Inferior parietal cortex (tissue), 1 donor: ENCODE measurements around the gene ARHGAP26.

Experiments used
- DNase-seq: peaks from one replicate; pipeline ENCODE4 v3.0.0-alpha.2; 2016; ENCODE audit errors: extremely low spot score

Gene ARHGAP26

GRCh38 chr5:142783601-142784341 is 13.6 kb downstream of the ARHGAP26 start:
- DNase-seq, result no peak

- no peak for DNase-seq
Measured at GRCh38 chr5:142784401-142784955, 14.3 kb downstream of the ARHGAP26 start.

GRCh38 chr5:142785206-142785605 is 15.0 kb downstream of the ARHGAP26 start:
- DNase-seq, result no peak

GRCh38 chr5:142789206-142789605 is 19.0 kb downstream of the ARHGAP26 start:
- DNase-seq, result no peak

- DNase-seq, result no peak
Measured at GRCh38 chr5:142792012-142792864, 22.1 kb downstream of the ARHGAP26 start.

GRCh38 chr5:142792865-142793232 is 22.7 kb downstream of the ARHGAP26 start:
- no peak for DNase-seq

- no peak for DNase-seq
Measured at GRCh38 chr5:142794537-142794936, 24.4 kb downstream of the ARHGAP26 start.

GRCh38 chr5:142795251-142795650 is 25.1 kb downstream of the ARHGAP26 start:
- DNase-seq, result no peak

- no peak for DNase-seq
Measured at GRCh38 chr5:142796492-142797109, 26.4 kb downstream of the ARHGAP26 start.

GRCh38 chr5:142797420-142797819 is 27.2 kb downstream of the ARHGAP26 start:
- no peak for DNase-seq

- no peak for DNase-seq
Measured at GRCh38 chr5:142798099-142798770, 28.1 kb downstream of the ARHGAP26 start.

GRCh38 chr5:142800776-142801494 is 30.8 kb downstream of the ARHGAP26 start:
- no peak for DNase-seq

GRCh38 chr5:142801495-142801871 is 31.3 kb downstream of the ARHGAP26 start:
- no peak for DNase-seq

- no peak for DNase-seq
Measured at GRCh38 chr5:142803428-142804125, 33.4 kb downstream of the ARHGAP26 start.

GRCh38 chr5:142805339-142805738 is 35.2 kb downstream of the ARHGAP26 start:
- DNase-seq, result no peak

GRCh38 chr5:142806841-142807267 is 36.7 kb downstream of the ARHGAP26 start:
- no peak for DNase-seq

- no peak for DNase-seq
Measured at GRCh38 chr5:142807372-142807911, 37.3 kb downstream of the ARHGAP26 start.

- no peak for DNase-seq
Measured at GRCh38 chr5:142808878-142809598, 38.9 kb downstream of the ARHGAP26 start.

- DNase-seq, result no peak
Measured at GRCh38 chr5:142810081-142810480, 39.9 kb downstream of the ARHGAP26 start.
